GM18868 (cell line): ENCODE data around the gene CD99L2.

Experiments
- ATAC-seq: cut with Tn5 transposase; IDR thresholded peaks from one replicate; pipeline ENCODE4 v1.9.1; 2021; ENCODE audit warnings: mild to moderate bottlenecking, moderate library complexity; ENCODE audit not compliant: unreplicated experiment

The CD99L2 gene

GRCh38 chrX:150766351-150767044 is 132.0 kb downstream of the CD99L2 start:
- no peak for ATAC-seq

GRCh38 chrX:150765782-150766350 is 132.6 kb downstream of the CD99L2 start:
- no peak for ATAC-seq

GRCh38 chrX:150765237-150765636 is 133.2 kb downstream of the CD99L2 start:
- ATAC-seq, result no peak

GRCh38 chrX:150763810-150764209 is 134.7 kb downstream of the CD99L2 start:
- ATAC-seq, result no peak

- ATAC-seq, result no peak
Measured at GRCh38 chrX:150763303-150763797, 135.1 kb downstream of the CD99L2 start.

GRCh38 chrX:150762258-150763165 is 136.0 kb downstream of the CD99L2 start:
- no peak for ATAC-seq

- no peak for ATAC-seq
Measured at GRCh38 chrX:150761819-150762216, 136.7 kb downstream of the CD99L2 start.

GRCh38 chrX:150761176-150761818 is 137.2 kb downstream of the CD99L2 start:
- no peak for ATAC-seq

- ATAC-seq, result no peak
Measured at GRCh38 chrX:150759568-150760416, 138.7 kb downstream of the CD99L2 start.

- ATAC-seq, result no peak
Measured at GRCh38 chrX:150757371-150757770, 141.1 kb downstream of the CD99L2 start.

GRCh38 chrX:150753968-150754367 is 144.5 kb downstream of the CD99L2 start:
- no peak for ATAC-seq

- no peak for ATAC-seq
Measured at GRCh38 chrX:150753357-150753756, 145.1 kb downstream of the CD99L2 start.

GRCh38 chrX:150752124-150752523 is 146.3 kb downstream of the CD99L2 start:
- no peak for ATAC-seq

GRCh38 chrX:150736475-150736874 is 162.0 kb downstream of the CD99L2 start:
- peak; percentile 66 for ATAC-seq

GRCh38 chrX:150731795-150732194 is 166.7 kb downstream of the CD99L2 start:
- no peak for ATAC-seq

- no peak for ATAC-seq
Measured at GRCh38 chrX:150730719-150731118, 167.7 kb downstream of the CD99L2 start.

- ATAC-seq, result no peak
Measured at GRCh38 chrX:150729956-150730355, 168.5 kb downstream of the CD99L2 start.

- ATAC-seq, result no peak
Measured at GRCh38 chrX:150719621-150720020, 178.8 kb downstream of the CD99L2 start.
